WTC11 (cell line): ENCODE results near the gene CAT. TPM values are rescaled to one million over a fixed set of nuclear protein-coding genes. Genes with fewer than 3 reads are reported as not detected.

Source experiments
- ATAC-seq: fragments of 200-7000 bp; cut with Tn5 transposase; 2 replicates; pipeline ENCODE4 v1.10.0; 2021; ENCODE audit warnings: mild to moderate bottlenecking, moderate library complexity
- CTCF ChIA-PET: fragments of 300-600 bp; sonication (Branson Sonifier 250); formaldehyde crosslinking; loops from one replicate; lab custom pipeline; 2021; ENCODE audit warnings: antibody characterized with exemption; lab: Charles Lee
- POLR2A ChIA-PET: fragments of 350-600 bp; sonication (Branson Sonifier 250); formaldehyde crosslinking; loops from one replicate; lab custom pipeline; 2021; ENCODE audit warnings: antibody characterized with exemption; lab: Charles Lee
- DNase-seq: peaks from one replicate; pipeline ENCODE4 v3.0.0; 2021; ENCODE audit warnings: low spot score
- H3K27ac Mint-ChIP-seq: 2 replicates; pipeline ENCODE4 v1.8.0; 2021; ENCODE audit warnings: mixed read lengths
- H3K27me3 Mint-ChIP-seq: 2 replicates; pipeline ENCODE4 v1.8.0; 2021; ENCODE audit warnings: low read depth, mild to moderate bottlenecking, moderate library complexity, mixed read lengths
- H3K36me3 Mint-ChIP-seq: 2 replicates; pipeline ENCODE4 v1.8.0; 2021; ENCODE audit warnings: mixed read lengths
- H3K4me1 Mint-ChIP-seq: 2 replicates; pipeline ENCODE4 v1.8.0; 2022; ENCODE audit warnings: mixed read lengths
- H3K4me3 Mint-ChIP-seq: 2 replicates; pipeline ENCODE4 v1.8.0; 2021; ENCODE audit warnings: mild to moderate bottlenecking, moderate library complexity, mixed read lengths
- H3K9me3 Mint-ChIP-seq: 2 replicates; pipeline ENCODE4 v1.8.0; 2021; ENCODE audit warnings: mixed read lengths
- ATF1 ChIP-seq: sonication (generic); formaldehyde crosslinking; IDR thresholded peaks from 2 replicates; pipeline ENCODE4 v1.8.1; 2023; ENCODE audit warnings: mild to moderate bottlenecking, moderate library complexity, missing genetic modification reagents
- ELF4 ChIP-seq: sonication (generic); formaldehyde crosslinking; IDR thresholded peaks from 2 replicates; pipeline ENCODE4 v1.8.1; 2022; ENCODE audit warnings: low read depth, mild to moderate bottlenecking, moderate library complexity, missing genetic modification reagents
- FOXK1 ChIP-seq: sonication (generic); formaldehyde crosslinking; IDR thresholded peaks from 2 replicates; pipeline ENCODE4 v1.8.0; 2022; ENCODE audit warnings: mild to moderate bottlenecking, moderate library complexity, missing genetic modification reagents
- FOXP4 ChIP-seq: sonication (generic); formaldehyde crosslinking; IDR thresholded peaks from 2 replicates; pipeline ENCODE4 v1.8.0; 2022; ENCODE audit warnings: mild to moderate bottlenecking, missing genetic modification reagents
- GABPB1 ChIP-seq: sonication (generic); formaldehyde crosslinking; IDR thresholded peaks from 2 replicates; pipeline ENCODE4 v1.8.1; 2023; ENCODE audit warnings: mild to moderate bottlenecking, missing genetic modification reagents
- GRHL2 ChIP-seq: fragments of 250-450 bp; sonication (Bioruptor Pico); IDR thresholded peaks from 2 replicates; pipeline ENCODE4 v1.8.0; 2022; ENCODE audit warnings: mild to moderate bottlenecking, moderate library complexity; ENCODE audit not compliant: insufficient replicate concordance, severe bottlenecking
- GTF2I ChIP-seq: fragments of 250-450 bp; sonication (Bioruptor Pico); conservative IDR thresholded peaks from 2 replicates; pipeline ENCODE4 v1.4.0; 2021; ENCODE audit warnings: mild to moderate bottlenecking
- HMGA2 ChIP-seq: fragments of 250-450 bp; sonication (Bioruptor Pico); IDR thresholded peaks from 2 replicates; pipeline ENCODE4 v1.4.0; 2021; ENCODE audit warnings: mild to moderate bottlenecking, moderate library complexity
- KAT7 ChIP-seq: sonication (generic); formaldehyde crosslinking; IDR thresholded peaks from 2 replicates; pipeline ENCODE4 v1.8.1; 2023; ENCODE audit warnings: missing genetic modification reagents, mild to moderate bottlenecking, borderline replicate concordance
- MXD4 ChIP-seq: fragments of 250-450 bp; sonication (Bioruptor Pico); IDR thresholded peaks from 2 replicates; pipeline ENCODE4 v1.8.0; 2021; ENCODE audit warnings: mild to moderate bottlenecking, moderate library complexity, borderline replicate concordance
- MYBL2 ChIP-seq: sonication (generic); formaldehyde crosslinking; IDR thresholded peaks from 2 replicates; pipeline ENCODE4 v1.8.1; 2023; ENCODE audit warnings: mild to moderate bottlenecking, moderate library complexity, missing genetic modification reagents
- OVOL2 ChIP-seq: fragments of 250-450 bp; sonication (Bioruptor Pico); IDR thresholded peaks from 2 replicates; pipeline ENCODE4 v1.9.0; 2021; ENCODE audit warnings: mild to moderate bottlenecking, borderline replicate concordance
- PREB ChIP-seq: sonication (generic); formaldehyde crosslinking; IDR thresholded peaks from 2 replicates; pipeline ENCODE4 v1.8.1; 2022; ENCODE audit warnings: mild to moderate bottlenecking, missing genetic modification reagents, moderate library complexity, borderline replicate concordance
- RORB ChIP-seq: fragments of 250-450 bp; sonication (Bioruptor Pico); IDR thresholded peaks from 2 replicates; pipeline ENCODE4 v1.9.0; 2021; ENCODE audit warnings: mild to moderate bottlenecking
- ZNF232 ChIP-seq: sonication (generic); formaldehyde crosslinking; IDR thresholded peaks from 2 replicates; pipeline ENCODE4 v1.8.0; 2022; ENCODE audit warnings: mild to moderate bottlenecking, missing genetic modification reagents
- total RNA-seq: library from RNA; stranded (reverse); gene quantifications from 3 replicates; pipeline ENCODE4 v1.2.3, GENCODE V29; 2021
- TF ChIP-seq, protein P1 (sequence below): sonication (generic); formaldehyde crosslinking; IDR thresholded peaks from 2 replicates; pipeline ENCODE4 v1.8.0; 2022; ENCODE audit warnings: missing genetic modification reagents
- TF ChIP-seq, protein P2 (sequence below): fragments of 250-450 bp; sonication (Bioruptor Pico); IDR thresholded peaks from 2 replicates; pipeline ENCODE4 v1.8.0; 2021; ENCODE audit warnings: mild to moderate bottlenecking
- TF ChIP-seq, protein P3 (sequence below): sonication (generic); formaldehyde crosslinking; IDR thresholded peaks from 2 replicates; pipeline ENCODE4 v1.8.0; 2022; ENCODE audit warnings: mild to moderate bottlenecking, missing genetic modification reagents
- TF ChIP-seq, protein P4 (sequence below): fragments of 250-450 bp; sonication (Bioruptor Pico); IDR thresholded peaks from 2 replicates; pipeline ENCODE4 v1.9.0; 2021; ENCODE audit warnings: moderate library complexity, mild to moderate bottlenecking, inconsistent platforms, borderline replicate concordance
- TF ChIP-seq, protein P5 (sequence below): sonication (generic); formaldehyde crosslinking; IDR thresholded peaks from 2 replicates; pipeline ENCODE4 v1.8.1; 2023; ENCODE audit warnings: mild to moderate bottlenecking, missing genetic modification reagents, moderate library complexity
- TF ChIP-seq, protein P6 (sequence below): sonication (generic); formaldehyde crosslinking; conservative IDR thresholded peaks from 2 replicates; pipeline ENCODE4 v1.8.1; 2022; ENCODE audit warnings: mild to moderate bottlenecking, missing genetic modification reagents

Gene CAT
- total RNA-seq, 1 experiment from 2014 or later = 9.3 TPM

DNA sequence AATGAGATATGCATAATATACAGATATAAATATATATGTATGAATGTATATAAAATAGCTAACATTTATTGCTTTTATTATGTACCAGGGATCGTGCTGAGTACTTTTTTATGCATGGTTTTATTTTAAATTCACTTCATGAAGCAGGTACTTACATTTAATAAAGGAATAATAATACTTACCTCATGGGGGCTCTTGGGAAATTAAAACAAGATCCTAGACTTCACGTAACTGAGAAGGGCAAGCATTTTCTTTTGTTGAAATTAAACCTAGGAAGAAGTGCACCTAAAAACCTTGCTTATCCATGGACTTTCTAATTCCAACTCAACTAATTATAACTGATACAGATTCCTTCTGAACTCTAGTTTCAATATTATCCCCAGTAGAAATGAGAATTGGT lies 40.9 kb upstream of the CAT start:
- POLR2A ChIA-PET = no interaction called here
- ATAC-seq (no peak), DNase-seq (no peak)
- Mint-ChIP-seq H3K27me3 (0 out of 2 replicates have a peak, but pooled peaks cover 5% of the 10 kb centered on the region), H3K9me3 (peaks cover 25% of the 10 kb centered on the region), H3K27ac (no peak overlapping the region), H3K4me3 (no peak overlapping the region), H3K36me3 (no peaks in the 10 kb centered on the region), H3K4me1 (peaks cover 3% of the 10 kb centered on the region; the same call in 1 of the 2 replicates)
- CTCF ChIA-PET = interaction anchor here (1.4 kb wide), 1 partner anchor 223 kb away, joined by 4 read pairs; no protein-coding TSS in a partner anchor
- TF ChIP-seq, protein P1, sequence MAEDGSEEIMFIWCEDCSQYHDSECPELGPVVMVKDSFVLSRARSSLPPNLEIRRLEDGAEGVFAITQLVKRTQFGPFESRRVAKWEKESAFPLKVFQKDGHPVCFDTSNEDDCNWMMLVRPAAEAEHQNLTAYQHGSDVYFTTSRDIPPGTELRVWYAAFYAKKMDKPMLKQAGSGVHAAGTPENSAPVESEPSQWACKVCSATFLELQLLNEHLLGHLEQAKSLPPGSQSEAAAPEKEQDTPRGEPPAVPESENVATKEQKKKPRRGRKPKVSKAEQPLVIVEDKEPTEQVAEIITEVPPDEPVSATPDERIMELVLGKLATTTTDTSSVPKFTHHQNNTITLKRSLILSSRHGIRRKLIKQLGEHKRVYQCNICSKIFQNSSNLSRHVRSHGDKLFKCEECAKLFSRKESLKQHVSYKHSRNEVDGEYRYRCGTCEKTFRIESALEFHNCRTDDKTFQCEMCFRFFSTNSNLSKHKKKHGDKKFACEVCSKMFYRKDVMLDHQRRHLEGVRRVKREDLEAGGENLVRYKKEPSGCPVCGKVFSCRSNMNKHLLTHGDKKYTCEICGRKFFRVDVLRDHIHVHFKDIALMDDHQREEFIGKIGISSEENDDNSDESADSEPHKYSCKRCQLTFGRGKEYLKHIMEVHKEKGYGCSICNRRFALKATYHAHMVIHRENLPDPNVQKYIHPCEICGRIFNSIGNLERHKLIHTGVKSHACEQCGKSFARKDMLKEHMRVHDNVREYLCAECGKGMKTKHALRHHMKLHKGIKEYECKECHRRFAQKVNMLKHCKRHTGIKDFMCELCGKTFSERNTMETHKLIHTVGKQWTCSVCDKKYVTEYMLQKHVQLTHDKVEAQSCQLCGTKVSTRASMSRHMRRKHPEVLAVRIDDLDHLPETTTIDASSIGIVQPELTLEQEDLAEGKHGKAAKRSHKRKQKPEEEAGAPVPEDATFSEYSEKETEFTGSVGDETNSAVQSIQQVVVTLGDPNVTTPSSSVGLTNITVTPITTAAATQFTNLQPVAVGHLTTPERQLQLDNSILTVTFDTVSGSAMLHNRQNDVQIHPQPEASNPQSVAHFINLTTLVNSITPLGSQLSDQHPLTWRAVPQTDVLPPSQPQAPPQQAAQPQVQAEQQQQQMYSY (CRISPR knock-in tag) = no peak
- TF ChIP-seq, protein P2, sequence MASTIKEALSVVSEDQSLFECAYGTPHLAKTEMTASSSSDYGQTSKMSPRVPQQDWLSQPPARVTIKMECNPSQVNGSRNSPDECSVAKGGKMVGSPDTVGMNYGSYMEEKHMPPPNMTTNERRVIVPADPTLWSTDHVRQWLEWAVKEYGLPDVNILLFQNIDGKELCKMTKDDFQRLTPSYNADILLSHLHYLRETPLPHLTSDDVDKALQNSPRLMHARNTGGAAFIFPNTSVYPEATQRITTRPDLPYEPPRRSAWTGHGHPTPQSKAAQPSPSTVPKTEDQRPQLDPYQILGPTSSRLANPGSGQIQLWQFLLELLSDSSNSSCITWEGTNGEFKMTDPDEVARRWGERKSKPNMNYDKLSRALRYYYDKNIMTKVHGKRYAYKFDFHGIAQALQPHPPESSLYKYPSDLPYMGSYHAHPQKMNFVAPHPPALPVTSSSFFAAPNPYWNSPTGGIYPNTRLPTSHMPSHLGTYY (CRISPR knock-in tag) = no peak
- TF ChIP-seq, protein P3, sequence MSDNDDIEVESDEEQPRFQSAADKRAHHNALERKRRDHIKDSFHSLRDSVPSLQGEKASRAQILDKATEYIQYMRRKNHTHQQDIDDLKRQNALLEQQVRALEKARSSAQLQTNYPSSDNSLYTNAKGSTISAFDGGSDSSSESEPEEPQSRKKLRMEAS (CRISPR knock-in tag) = no peak
- TF ChIP-seq FOXP4 = no peak
- TF ChIP-seq MXD4 (CRISPR knock-in tag) = no peak
- no peak for TF ChIP-seq ZNF232 (CRISPR knock-in tag)
- no peak for TF ChIP-seq OVOL2 (CRISPR knock-in tag)
- TF ChIP-seq FOXK1 (CRISPR knock-in tag) = no peak
- TF ChIP-seq, protein P4, sequence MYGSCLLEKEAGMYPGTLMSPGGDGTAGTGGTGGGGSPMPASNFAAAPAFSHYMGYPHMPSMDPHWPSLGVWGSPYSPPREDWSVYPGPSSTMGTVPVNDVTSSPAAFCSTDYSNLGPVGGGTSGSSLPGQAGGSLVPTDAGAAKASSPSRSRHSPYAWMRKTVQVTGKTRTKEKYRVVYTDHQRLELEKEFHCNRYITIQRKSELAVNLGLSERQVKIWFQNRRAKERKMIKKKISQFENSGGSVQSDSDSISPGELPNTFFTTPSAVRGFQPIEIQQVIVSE (CRISPR knock-in tag) = no peak
- no peak for TF ChIP-seq RORB (CRISPR knock-in tag)
- TF ChIP-seq ATF1 (CRISPR knock-in tag) = no peak

- DNase-seq = no peak
- ATAC-seq = no peak
- Mint-ChIP-seq H3K9me3 (peaks cover 9% of the 10 kb centered on the region), H3K36me3 (no peaks in the 10 kb centered on the region), H3K27ac (no peak overlapping the region), H3K4me1 (0 out of 2 replicates have a peak, but pooled peaks cover 6% of the 10 kb centered on the region), H3K4me3 (no peak overlapping the region), H3K27me3 (peaks cover 3% of the 10 kb centered on the region)
- ChIA-PET POLR2A (no interaction called here), CTCF (interaction anchor here (0.6 to 1.1 kb wide), 3 partner anchors 9 to 560 kb away, joined by 3 to 4 read pairs (median 3); no protein-coding TSS in a partner anchor)
- TF ChIP-seq, protein P5, sequence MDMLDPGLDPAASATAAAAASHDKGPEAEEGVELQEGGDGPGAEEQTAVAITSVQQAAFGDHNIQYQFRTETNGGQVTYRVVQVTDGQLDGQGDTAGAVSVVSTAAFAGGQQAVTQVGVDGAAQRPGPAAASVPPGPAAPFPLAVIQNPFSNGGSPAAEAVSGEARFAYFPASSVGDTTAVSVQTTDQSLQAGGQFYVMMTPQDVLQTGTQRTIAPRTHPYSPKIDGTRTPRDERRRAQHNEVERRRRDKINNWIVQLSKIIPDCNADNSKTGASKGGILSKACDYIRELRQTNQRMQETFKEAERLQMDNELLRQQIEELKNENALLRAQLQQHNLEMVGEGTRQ = no peak
- TF ChIP-seq, protein P6, sequence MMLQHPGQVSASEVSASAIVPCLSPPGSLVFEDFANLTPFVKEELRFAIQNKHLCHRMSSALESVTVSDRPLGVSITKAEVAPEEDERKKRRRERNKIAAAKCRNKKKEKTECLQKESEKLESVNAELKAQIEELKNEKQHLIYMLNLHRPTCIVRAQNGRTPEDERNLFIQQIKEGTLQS (CRISPR knock-in tag) = no peak
- TF ChIP-seq MYBL2 (CRISPR knock-in tag) = no peak
- TF ChIP-seq HMGA2 (CRISPR knock-in tag) = no peak
- TF ChIP-seq GRHL2 (CRISPR knock-in tag) = no peak
- TF ChIP-seq PREB (CRISPR knock-in tag) = no peak
- TF ChIP-seq ELF4 = no peak
- TF ChIP-seq, protein P4 (CRISPR knock-in tag) = no peak
- no peak for TF ChIP-seq KAT7 (CRISPR knock-in tag)
- no peak for TF ChIP-seq GABPB1
- no peak for TF ChIP-seq GTF2I (CRISPR knock-in tag)
- TF ChIP-seq, protein P2 (CRISPR knock-in tag) = no peak
These were observed 35.3 kb upstream of the CAT start for GRCh38 chr11:34403431-34403830.
